Mucosa of stomach (tissue), 1 donor: ENCODE measurements around the gene IER2.

Source experiments
- H3K27me3 ChIP-seq: one replicate; pipeline ENCODE4 v1.7.0; 2013; ENCODE audit warnings: mild to moderate bottlenecking, low read length; ENCODE audit not compliant: control insufficient read depth, insufficient read depth
- H3K36me3 ChIP-seq: one replicate; pipeline ENCODE4 v1.7.0; 2013; ENCODE audit warnings: low read length; ENCODE audit not compliant: control insufficient read depth, insufficient read depth
- H3K4me1 ChIP-seq: one replicate; pipeline ENCODE4 v1.7.0; 2013; ENCODE audit warnings: mild to moderate bottlenecking, low read length; ENCODE audit not compliant: control insufficient read depth, insufficient read depth
- H3K4me3 ChIP-seq: one replicate; pipeline ENCODE4 v1.7.0; 2013; ENCODE audit warnings: low read length
- H3K9ac ChIP-seq: one replicate; pipeline ENCODE4 v1.7.0; 2013; ENCODE audit warnings: mild to moderate bottlenecking, low read length, moderate library complexity
- H3K9me3 ChIP-seq: one replicate; pipeline ENCODE4 v1.7.0; 2013; ENCODE audit warnings: mild to moderate bottlenecking, low read length, moderate library complexity; ENCODE audit not compliant: control insufficient read depth
- donor health status: Pancreatic carcinoma.

IER2 gene

GRCh38 chr19:13150187-13150930, at the start of gene IER2, which contains the start of gene STX10:
Gene IER2, plus strand, starts transcription at chr19:13150411. Its CDS starts 2,776 bp downstream, at chr19:13153187.
Gene STX10, minus strand, starts transcription at chr19:13150375. Its CDS starts 202 bp downstream, at chr19:13150173.
- Histone ChIP-seq H3K4me1 (peaks cover 14% of the 10 kb centered on the region), H3K9me3 (no peaks in the 10 kb centered on the region)

GRCh38 chr19:13100841-13101589, 49.2 kb upstream of the IER2 start:
- H3K27me3 ChIP-seq: no peaks in the 10 kb centered on the region
- peaks cover 39% of the 10 kb centered on the region for H3K4me1 ChIP-seq
- H3K36me3 ChIP-seq: no peaks in the 10 kb centered on the region
- no peak overlapping the region for H3K4me3 ChIP-seq
- no peak overlapping the region for H3K9ac ChIP-seq
- H3K9me3 ChIP-seq: no peaks in the 10 kb centered on the region

More at GRCh38 chr19:13150187-13150930, at the start of gene IER2, which contains the start of gene STX10:
- peak within 1 kb of the TSS; percentile 100 for H3K4me3 ChIP-seq
- H3K27me3 ChIP-seq: no peaks in the 10 kb centered on the region
- H3K9ac ChIP-seq: peak within 1 kb of the TSS; percentile 100
- H3K36me3 ChIP-seq: no peaks in the 10 kb centered on the region

GRCh38 chr19:13101590-13102415, 48.4 kb upstream of the IER2 start:
- no peaks in the 10 kb centered on the region for H3K9me3 ChIP-seq
- H3K9ac ChIP-seq: peak overlapping the region; percentile 54
- H3K36me3 ChIP-seq: no peaks in the 10 kb centered on the region
- H3K27me3 ChIP-seq: no peaks in the 10 kb centered on the region
- peak overlapping the region; percentile 25 for H3K4me3 ChIP-seq
- peaks cover 39% of the 10 kb centered on the region for H3K4me1 ChIP-seq

GRCh38 chr19:13102416-13102665, 47.9 kb upstream of the IER2 start:
- no peaks in the 10 kb centered on the region for H3K9me3 ChIP-seq
- H3K27me3 ChIP-seq: no peaks in the 10 kb centered on the region
- peak overlapping the region; percentile 54 for H3K9ac ChIP-seq
- peak overlapping the region; percentile 25 for H3K4me3 ChIP-seq
- H3K4me1 ChIP-seq: peaks cover 39% of the 10 kb centered on the region
- no peaks in the 10 kb centered on the region for H3K36me3 ChIP-seq

GRCh38 chr19:13102666-13103580, 47.3 kb upstream of the IER2 start, which contains the start of gene LYL1:
Gene LYL1, minus strand, starts transcription at chr19:13102858. Its CDS starts 1,687 bp downstream, at chr19:13101171.
- no peaks in the 10 kb centered on the region for H3K36me3 ChIP-seq
- peaks cover 39% of the 10 kb centered on the region for H3K4me1 ChIP-seq

GRCh38 chr19:13103581-13104359, 46.4 kb upstream of the IER2 start:
- Histone ChIP-seq H3K4me3 (no peak overlapping the region), H3K27me3 (no peaks in the 10 kb centered on the region), H3K9me3 (no peaks in the 10 kb centered on the region), H3K9ac (peak overlapping the region; percentile 54), H3K36me3 (no peaks in the 10 kb centered on the region), H3K4me1 (peaks cover 33% of the 10 kb centered on the region)

More at GRCh38 chr19:13102666-13103580, 47.3 kb upstream of the IER2 start, which contains the start of gene LYL1:
- Histone ChIP-seq H3K9ac (peak within 1 kb of the TSS; percentile 54), H3K4me3 (peak within 1 kb of the TSS; percentile 25), H3K9me3 (no peaks in the 10 kb centered on the region), H3K27me3 (no peaks in the 10 kb centered on the region)

GRCh38 chr19:13104360-13104847, 45.8 kb upstream of the IER2 start:
- H3K4me1 ChIP-seq: peaks cover 28% of the 10 kb centered on the region
- H3K27me3 ChIP-seq: no peaks in the 10 kb centered on the region
- no peak overlapping the region for H3K4me3 ChIP-seq
- H3K36me3 ChIP-seq: no peaks in the 10 kb centered on the region
- H3K9me3 ChIP-seq: no peaks in the 10 kb centered on the region
- H3K9ac ChIP-seq: no peak overlapping the region

GRCh38 chr19:13104848-13105711, 45.1 kb upstream of the IER2 start:
- H3K27me3 ChIP-seq: no peaks in the 10 kb centered on the region
- H3K36me3 ChIP-seq: no peaks in the 10 kb centered on the region
- H3K4me1 ChIP-seq: peaks cover 21% of the 10 kb centered on the region
- H3K4me3 ChIP-seq: no peak overlapping the region
- no peaks in the 10 kb centered on the region for H3K9me3 ChIP-seq
- peak overlapping the region; percentile 31 for H3K9ac ChIP-seq

GRCh38 chr19:13109361-13110098, 40.7 kb upstream of the IER2 start:
- Histone ChIP-seq H3K9me3 (no peaks in the 10 kb centered on the region), H3K27me3 (no peaks in the 10 kb centered on the region), H3K36me3 (no peaks in the 10 kb centered on the region), H3K4me3 (no peak overlapping the region), H3K4me1 (no peaks in the 10 kb centered on the region), H3K9ac (no peak overlapping the region)
